Stimulated activated CD8-positive, alpha-beta memory T cell treated with anti-CD3 and anti-CD28 coated beads, Interleukin-4, amount 100 ng/mL, for 4 hours (primary cell): ENCODE results near the gene AKR1C8.

Source experiments
- DNase-seq, 2 donors: peaks; one replicate each; pipeline ENCODE4 v3.0.0-alpha.2; 2020; ENCODE audit warnings: low read depth in 2 of 2, low spot score in 1 of 2

The AKR1C8 gene

GRCh38 chr10:5108658-5109416, 76.1 kb downstream of the AKR1C8 start:
- DNase-seq: no peak

- no peak for DNase-seq
These were observed 77.0 kb downstream of the AKR1C8 start for GRCh38 chr10:5107860-5108526.

GRCh38 chr10:5106553-5106952, 78.4 kb downstream of the AKR1C8 start:
- no peak for DNase-seq

- no peak for DNase-seq
These were observed 79.3 kb downstream of the AKR1C8 start for GRCh38 chr10:5105626-5106025.
